H1 (cell line): ENCODE data around the gene CELSR1. TPM values are rescaled to one million over a fixed set of nuclear protein-coding genes. Genes with fewer than 3 reads are reported as not detected.

ENCODE experiments used
- BCL11A ChIP-seq, 2 experiments: IDR thresholded peaks; one replicate each; pipeline ENCODE4 v1.6.1; 2011; ENCODE audit warnings: low read depth in 2 of 2, low read length in 2 of 2, mild to moderate bottlenecking in 2 of 2
- CEBPB ChIP-seq: IDR thresholded peaks from 2 replicates; pipeline ENCODE4 v1.6.1; 2012; ENCODE audit warnings: low read depth, low read length
- SAP30 ChIP-seq: fragments of 300-600 bp; sonication (generic); IDR thresholded peaks from 2 replicates; pipeline ENCODE4 v1.7.1; 2012; ENCODE audit warnings: low read length, moderate library complexity, mild to moderate bottlenecking, inconsistent platforms; ENCODE audit not compliant: insufficient read depth, insufficient replicate concordance
- ZNF274 ChIP-seq: IDR thresholded peaks from 2 replicates; pipeline ENCODE4 v1.7.0; 2012; ENCODE audit warnings: low read length, borderline replicate concordance; ENCODE audit errors: extremely low read depth
- polyA plus RNA-seq, 7 experiments: library from polyadenylated mRNA; depleted of rRNA in 3 of 7; stranded (reverse) in 5 of 7; unstranded in 2 of 7; fragments of >200 nt in 5 of 7; fragments of 200-250 nt in 2 of 7; gene quantifications; 1 replicate in 5 of 7; 2 replicates in 1 of 7; 4 replicates in 1 of 7; pipeline versions ENCODE4 v1.2.1 to v1.2.3, GENCODE V29; 2011 to 2013; ENCODE audit warnings: missing spikeins in 2 of 7, mixed read lengths in 2 of 7
- total RNA-seq: library from RNA; stranded (reverse); fragmentation: NEBNext Ultra II Directional; extraction: Animal tissue kit (Norgen Biotek cat#: 25700); gene quantifications from 2 replicates; pipeline ENCODE4 v1.2.1, GENCODE V29; 2021

The CELSR1 gene
- total and polyA plus RNA-seq, 2 of the 8 experiments (the other 6 are each of a cell fraction or from before 2014, with no cell fraction given) = 9.0 to 12.4 TPM

DNA sequence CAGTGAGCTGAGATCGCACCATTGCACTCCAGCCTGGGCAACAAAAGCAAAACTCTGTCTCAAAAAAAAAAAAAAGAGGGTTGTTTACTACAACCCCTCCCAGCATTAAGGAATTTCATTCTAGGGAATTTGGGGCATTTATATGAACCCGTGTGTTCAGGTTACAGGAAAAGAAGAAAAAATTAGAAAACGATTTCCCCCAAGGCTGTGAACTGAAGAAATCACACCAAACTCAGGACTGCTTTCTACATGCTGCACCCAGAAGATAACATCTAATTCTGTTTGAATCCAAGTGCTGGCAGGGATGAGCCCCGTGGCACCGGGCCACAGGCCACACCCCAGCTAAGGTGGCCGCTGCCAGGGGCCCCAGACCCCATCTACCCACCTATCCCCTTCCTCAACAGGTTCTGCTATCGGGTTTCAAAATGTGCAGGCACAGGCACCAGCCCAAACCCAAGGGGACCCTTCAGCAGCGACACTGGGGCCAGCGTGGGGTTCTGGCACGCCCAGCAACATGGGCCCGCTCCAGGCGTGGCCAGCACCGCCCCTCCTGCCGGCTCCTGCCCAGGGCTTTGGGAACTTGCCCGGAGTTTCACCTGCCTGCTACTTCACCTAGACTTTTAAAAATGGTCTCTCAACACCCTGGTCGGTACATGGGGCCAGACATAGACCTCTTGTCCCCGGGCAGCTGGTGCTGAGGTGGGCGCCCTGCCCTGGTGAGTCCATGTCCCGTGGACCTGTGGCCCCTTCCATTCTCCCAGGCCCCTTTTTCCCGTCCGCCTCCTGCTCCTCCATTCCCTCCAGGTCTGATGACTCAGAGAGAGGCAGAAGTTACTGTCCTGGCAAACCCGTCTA, 11.8 kb downstream of the CELSR1 start (continued):
- no peak for TF ChIP-seq CEBPB
- TF ChIP-seq SAP30 = no peak
- no peak for TF ChIP-seq ZNF274
- TF ChIP-seq BCL11A (IDR thresholded peaks at IDR 0.05; ENCODE audit: low read depth in 2 of 2, low read length in 2 of 2) = no peak
